GM12878 (cell line): ENCODE results near the gene DEXI. TPM values are rescaled to one million over a fixed set of nuclear protein-coding genes. Genes with fewer than 3 reads are reported as not detected.
A peak's percentile ranks its signal among the peaks of the same experiment; 100 is the strongest.

Experiments used
- ATAC-seq: fragments of 200-7000 bp; cut with Tn5 transposase; 3 replicates; pipeline ENCODE4 v1.9.1; 2020; ENCODE audit warnings: mild to moderate bottlenecking, moderate library complexity
- BruUV-seq: library from RNA; stranded (reverse); fragments of 400-500 nt; replicated peaks from 2 replicates; lab custom pipeline; 2021; lab: Mats Ljungman, UMichigan
- CTCF ChIA-PET: fragments of 300-600 bp; sonication (Branson Sonifier 250); formaldehyde crosslinking; extraction: SDS; loops from one replicate; lab custom pipeline; 2021; ENCODE audit warnings: inconsistent platforms; lab: Yijun Ruan, JAX
- POLR2A ChIA-PET: fragments of 350-600 bp; formaldehyde crosslinking; extraction: SDS; loops from one replicate; lab custom pipeline; 2021; ENCODE audit warnings: inconsistent platforms; lab: Charles Lee
- RAD21 ChIA-PET: fragments of 300-600 bp; sonication (Branson Sonifier 250); formaldehyde crosslinking; loops from one replicate; lab custom pipeline; 2023; ENCODE audit warnings: antibody characterized with exemption; ENCODE audit not compliant: unreplicated experiment; lab: Charles Lee
- SMC1A ChIA-PET: fragments of 300-600 bp; sonication (Branson Sonifier 250); formaldehyde crosslinking; loops from one replicate; lab custom pipeline; 2023; ENCODE audit not compliant: unreplicated experiment, uncharacterized antibody; lab: Charles Lee
- DNase-seq: peaks from one replicate; pipeline ENCODE4 v3.0.0-alpha.2; 2011; ENCODE audit warnings: low read depth, low spot score
- FAIRE-seq: peaks from 3 replicates; lab custom pipeline; 2011; peaks lifted over from hg19 to GRCh38; lab: Jason Lieb, UNC
- H2AFZ ChIP-seq: 2 replicates; pipeline ENCODE4 v1.6.0; 2011; ENCODE audit warnings: low read depth, low read length, control low read depth; ENCODE audit not compliant: control insufficient read depth
- H3K27ac ChIP-seq: 2 replicates; pipeline ENCODE4 v1.5.1; 2011; ENCODE audit warnings: control low read depth; ENCODE audit not compliant: control insufficient read depth, insufficient read depth
- H3K27me3 ChIP-seq, 2 experiments: replicated peaks in 1 of 2; 2 replicates each; pipeline versions ENCODE4 v1.6.0 to v1.6.1; 2011; ENCODE audit warnings: low read length in 1 of 2; ENCODE audit not compliant: control insufficient read depth in 2 of 2, insufficient read depth in 2 of 2
- H3K36me3 ChIP-seq, 2 experiments: 2 replicates each; pipeline ENCODE4 v1.5.1; 2011; ENCODE audit warnings: low read length in 1 of 2; ENCODE audit not compliant: control insufficient read depth in 2 of 2, insufficient read depth in 2 of 2
- H3K4me1 ChIP-seq: 2 replicates; pipeline ENCODE4 v1.6.1; 2011; ENCODE audit warnings: mild to moderate bottlenecking, low read length, moderate library complexity, mixed read lengths; ENCODE audit not compliant: control insufficient read depth, insufficient read depth
- H3K4me2 ChIP-seq: 2 replicates; pipeline ENCODE4 v1.6.0; 2011; ENCODE audit warnings: control low read depth; ENCODE audit not compliant: control insufficient read depth, insufficient read depth
- H3K4me3 ChIP-seq: fragments of 200-600 bp; sonication (generic); 2 replicates; pipeline ENCODE4 v1.5.1; 2016
- H3K79me2 ChIP-seq: 2 replicates; pipeline ENCODE4 v1.6.0; 2011; ENCODE audit warnings: low read length; ENCODE audit not compliant: control insufficient read depth, insufficient read depth
- H3K9ac ChIP-seq: 2 replicates; pipeline ENCODE4 v1.8.0; 2011; ENCODE audit warnings: low read length, control low read depth, mixed read lengths; ENCODE audit not compliant: control insufficient read depth, insufficient read depth
- H3K9me3 ChIP-seq: replicated peaks from 3 replicates; pipeline ENCODE4 v1.5.1; 2011; ENCODE audit warnings: mild to moderate bottlenecking, low read length; ENCODE audit not compliant: control insufficient read depth, insufficient read depth
- H4K20me1 ChIP-seq: 2 replicates; pipeline ENCODE4 v1.6.0; 2011; ENCODE audit not compliant: control insufficient read depth, insufficient read depth
- BACH1 ChIP-seq: fragments of 450-650 bp; IDR thresholded peaks from 2 replicates; pipeline ENCODE4 v1.6.1; 2017; ENCODE audit warnings: mild to moderate bottlenecking, borderline replicate concordance
- ESRRA ChIP-seq: IDR thresholded peaks from 2 replicates; pipeline ENCODE4 v1.6.1; 2012; ENCODE audit warnings: mild to moderate bottlenecking, low read length, improper control_type of control experiment
- GABPA ChIP-seq: IDR thresholded peaks from 2 replicates; pipeline ENCODE4 v1.6.1; 2014; ENCODE audit warnings: antibody characterized with exemption, low read depth, mild to moderate bottlenecking, inconsistent platforms
- GATAD2B ChIP-seq: fragments of 450-650 bp; conservative IDR thresholded peaks from 2 replicates; pipeline ENCODE4 v1.6.1; 2017; ENCODE audit warnings: low read depth, mild to moderate bottlenecking, moderate library complexity
- SMC3 ChIP-seq: IDR thresholded peaks from 2 replicates; pipeline ENCODE4 v1.6.1; 2011; ENCODE audit warnings: low read length, improper control_type of control experiment, borderline replicate concordance
- ZBED1 ChIP-seq: IDR thresholded peaks from 2 replicates; pipeline ENCODE4 v1.6.1; 2016; ENCODE audit warnings: borderline replicate concordance
- WGBS: methylation state at CpG from one replicate; pipeline ENCODE4 v1.1.6; 2016; ENCODE audit warnings: low lambda C conversion rate; ENCODE audit not compliant: insufficient replicate concordance, insufficient coverage; ENCODE audit errors: missing lambda C conversion rate; 5-methylcytosine and 5-hydroxymethylcytosine counted together
- in situ Hi-C: fragments of 300-500 bp; cut with MboI; formaldehyde crosslinking; loops from 9 replicates; pipeline ENCODE4 v1.14.3; 2018; ENCODE audit warnings: mixed read lengths
- intact Hi-C: fragments of 100-400 bp; cut with micrococcal nuclease; formaldehyde crosslinking; loops from one replicate; pipeline ENCODE4 v1.14.2; 2022; ENCODE audit not compliant: unreplicated experiment
- polyA plus RNA-seq, 11 experiments: library from polyadenylated mRNA; depleted of rRNA in 4 of 11; unstranded in 6 of 11; stranded (reverse) in 5 of 11; fragments of >200 nt; fragmentation: Nextera tagmentation in 4 of 11; fragmentation: Illumina TruSeq in 1 of 11; extraction: Ambion mirVana in 4 of 11; extraction: Trizol in 1 of 11; gene quantifications; 1 replicate in 1 of 11; 2 replicates in 10 of 11; pipeline versions ENCODE4 v1.2.1 to v1.2.3, GENCODE V29; 2011 to 2016; ENCODE audit warnings: inconsistent platforms in 2 of 11, missing spikeins in 2 of 11, low read depth in 1 of 11
- total RNA-seq, 4 experiments: library from RNA; depleted of rRNA in 3 of 4; stranded (reverse); fragments of >200 nt in 3 of 4; fragmentation: Illumina TruSeq in 1 of 4; extraction: Trizol in 1 of 4; gene quantifications; 2 replicates each; pipeline versions ENCODE4 v1.2.1 to v1.2.3, GENCODE V29; 2013 to 2021
- TF ChIP-seq, protein P1 (sequence below): fragments of 450-650 bp; IDR thresholded peaks from 2 replicates; pipeline ENCODE4 v1.6.1; 2018; ENCODE audit warnings: mild to moderate bottlenecking, low read depth, moderate library complexity; ENCODE audit not compliant: partially characterized antibody
- TF ChIP-seq, protein P2 (sequence below): IDR thresholded peaks from 2 replicates; pipeline ENCODE4 v1.6.1; 2012; ENCODE audit warnings: low read depth, low read length, improper control_type of control experiment

DEXI gene
- total and polyA plus RNA-seq, 10 of the 15 experiments (the other 5 are each of a cell fraction or from before 2014, with no cell fraction given): 1.4 to 26.3 (median 18.4) TPM

DNA sequence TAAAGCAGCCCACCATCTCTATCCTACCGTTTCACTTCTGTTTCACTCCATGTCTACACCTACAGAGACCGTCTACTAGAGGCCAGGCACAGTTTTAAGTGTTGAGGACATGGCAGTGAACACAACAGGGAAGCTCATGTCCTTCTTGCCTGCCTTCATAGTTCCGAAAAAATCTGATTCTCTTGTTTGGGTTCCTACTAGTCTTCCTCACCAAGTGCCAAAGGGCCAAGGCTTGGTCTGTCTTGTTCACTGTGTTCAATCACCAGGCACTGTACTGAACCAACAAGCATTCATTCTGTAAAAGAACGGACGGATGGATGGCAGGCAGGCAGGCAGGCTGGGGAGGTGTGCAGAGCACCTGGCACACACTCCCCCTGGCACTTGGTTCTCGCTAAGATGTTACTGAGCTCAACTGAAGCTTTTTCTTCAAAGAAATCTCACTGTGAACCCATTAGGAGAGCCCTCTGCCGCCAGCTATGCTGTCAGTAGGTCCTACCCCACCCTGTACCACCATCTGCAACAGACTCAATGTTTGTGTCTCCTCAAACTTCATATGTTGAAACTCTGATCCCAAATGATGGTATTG is 2.5 kb downstream of the DEXI start (continued):
- TF ChIP-seq ZBED1: no peak
- TF ChIP-seq, all 136 proteins: peak for 0

DNA sequence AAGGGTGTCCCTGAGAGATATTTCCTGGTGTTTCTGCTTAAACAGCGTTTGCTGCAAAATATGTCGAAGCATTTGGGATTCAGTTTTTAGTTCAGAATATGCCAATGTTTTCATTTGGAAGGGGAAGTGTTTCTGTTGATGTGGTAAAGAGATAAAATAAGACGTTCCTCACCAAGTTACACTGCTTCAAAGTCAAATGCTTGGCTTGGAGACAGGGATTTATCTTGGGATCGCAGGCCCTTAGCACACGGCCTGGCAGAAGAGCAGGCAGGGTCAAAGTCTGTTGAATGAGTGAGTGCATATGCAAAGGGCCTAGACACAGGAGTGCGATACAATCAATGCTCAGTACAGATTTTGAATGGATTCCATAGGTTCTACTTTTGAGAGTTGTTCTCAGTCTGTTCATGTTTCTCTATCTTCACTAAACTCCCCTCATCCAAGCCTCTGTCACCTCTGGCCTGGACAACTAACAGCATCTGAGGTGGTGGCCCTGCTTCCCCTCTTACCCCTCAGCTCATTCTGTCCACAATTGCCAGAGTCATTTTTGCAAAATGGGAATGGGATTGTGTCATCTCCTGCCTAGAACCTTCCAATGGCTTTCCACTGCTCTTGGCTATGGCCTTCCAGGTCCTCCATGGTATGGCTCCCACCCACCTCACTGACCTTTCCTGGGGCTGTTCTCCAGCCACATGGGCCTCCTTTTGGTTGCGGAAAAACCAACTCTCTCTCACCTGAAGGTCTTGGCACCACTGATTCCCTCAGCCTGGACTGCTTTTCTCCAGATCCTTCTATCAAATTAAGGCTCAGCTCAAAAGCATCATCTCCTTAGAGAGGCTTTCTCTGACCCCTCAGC is 3.2 kb downstream of the DEXI start:
- 69% methylated on average over 7 of the region's 7 CpGs for WGBS
- ChIA-PET SMC1A (interaction anchor here (0.7 to 2.8 kb wide), 5 partner anchors 12 to 618 kb away, joined by 3 to 12 read pairs (median 3); partner anchors contain the start of gene NUBP1), RAD21 (interaction anchor here (0.7 to 7.1 kb wide), 6 partner anchors 11 to 424 kb away, joined by 3 to 50 read pairs (median 4); partner anchors contain the start of gene CIITA), CTCF (interaction anchor here (2.5 to 6.3 kb wide), 5 partner anchors 10 to 424 kb away, joined by 10 to 63 read pairs (median 14); partner anchors contain the start of gene CIITA)
- Histone ChIP-seq H3K27me3 (no peaks in the 10 kb centered on the region), H3K4me3 (peak overlapping the region; percentile 82), H3K36me3 (peaks cover 0 to 2% of the 10 kb centered on the region in 2 experiments; a peak in 2 of 4 replicates), H2AFZ (no peak overlapping the region), H3K27ac (peak overlapping the region; percentile 23)
- in situ Hi-C loops: no loop called here
- ATAC-seq: no peak
- no TSS peak for BruUV-seq
- TF ChIP-seq SMC3 (no peak), GATAD2B (0 out of 2 replicates have a peak, but pooled peaks have one; percentile 10), BACH1 (0 out of 2 replicates have a peak, but pooled peaks have one; percentile 17), GABPA (no peak), ESRRA (no peak)
- TF ChIP-seq, protein P1, sequence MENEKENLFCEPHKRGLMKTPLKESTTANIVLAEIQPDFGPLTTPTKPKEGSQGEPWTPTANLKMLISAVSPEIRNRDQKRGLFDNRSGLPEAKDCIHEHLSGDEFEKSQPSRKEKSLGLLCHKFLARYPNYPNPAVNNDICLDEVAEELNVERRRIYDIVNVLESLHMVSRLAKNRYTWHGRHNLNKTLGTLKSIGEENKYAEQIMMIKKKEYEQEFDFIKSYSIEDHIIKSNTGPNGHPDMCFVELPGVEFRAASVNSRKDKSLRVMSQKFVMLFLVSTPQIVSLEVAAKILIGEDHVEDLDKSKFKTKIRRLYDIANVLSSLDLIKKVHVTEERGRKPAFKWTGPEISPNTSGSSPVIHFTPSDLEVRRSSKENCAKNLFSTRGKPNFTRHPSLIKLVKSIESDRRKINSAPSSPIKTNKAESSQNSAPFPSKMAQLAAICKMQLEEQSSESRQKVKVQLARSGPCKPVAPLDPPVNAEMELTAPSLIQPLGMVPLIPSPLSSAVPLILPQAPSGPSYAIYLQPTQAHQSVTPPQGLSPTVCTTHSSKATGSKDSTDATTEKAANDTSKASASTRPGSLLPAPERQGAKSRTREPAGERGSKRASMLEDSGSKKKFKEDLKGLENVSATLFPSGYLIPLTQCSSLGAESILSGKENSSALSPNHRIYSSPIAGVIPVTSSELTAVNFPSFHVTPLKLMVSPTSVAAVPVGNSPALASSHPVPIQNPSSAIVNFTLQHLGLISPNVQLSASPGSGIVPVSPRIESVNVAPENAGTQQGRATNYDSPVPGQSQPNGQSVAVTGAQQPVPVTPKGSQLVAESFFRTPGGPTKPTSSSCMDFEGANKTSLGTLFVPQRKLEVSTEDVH: peak; percentile 6
- TF ChIP-seq, protein P2, sequence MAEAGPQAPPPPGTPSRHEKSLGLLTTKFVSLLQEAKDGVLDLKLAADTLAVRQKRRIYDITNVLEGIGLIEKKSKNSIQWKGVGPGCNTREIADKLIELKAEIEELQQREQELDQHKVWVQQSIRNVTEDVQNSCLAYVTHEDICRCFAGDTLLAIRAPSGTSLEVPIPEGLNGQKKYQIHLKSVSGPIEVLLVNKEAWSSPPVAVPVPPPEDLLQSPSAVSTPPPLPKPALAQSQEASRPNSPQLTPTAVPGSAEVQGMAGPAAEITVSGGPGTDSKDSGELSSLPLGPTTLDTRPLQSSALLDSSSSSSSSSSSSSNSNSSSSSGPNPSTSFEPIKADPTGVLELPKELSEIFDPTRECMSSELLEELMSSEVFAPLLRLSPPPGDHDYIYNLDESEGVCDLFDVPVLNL: no peak
- TF ChIP-seq, all 136 proteins: peak for 3
- H3K9ac ChIP-seq: peak overlapping the region; percentile 90
- H3K4me2 ChIP-seq: peak overlapping the region; percentile 98
- FAIRE-seq: no peak
- peaks cover 42% of the 10 kb centered on the region for H3K4me1 ChIP-seq
- intact Hi-C loops: loop anchor here (5.0 kb wide), 1 partner anchor 417 kb away; no protein-coding TSS in a partner anchor
- H3K9me3 ChIP-seq: no peaks in the 10 kb centered on the region
- POLR2A ChIA-PET: interaction anchor here (0.6 to 3.8 kb wide), 5 partner anchors 11 to 193 kb away, joined by 3 to 24 read pairs (median 15); partner anchors contain the start of gene CIITA
- H4K20me1 ChIP-seq: no peaks in the 10 kb centered on the region; the same call in none of the 2 replicates
- no peak for DNase-seq
- peaks cover 53% of the 10 kb centered on the region for H3K79me2 ChIP-seq
